ENCODE data around the gene PRKAR1A.
A peak's percentile ranks its signal among the peaks of the same experiment; 100 is the strongest.
"Not testable (repeated sequence)": the region's sequence is repeated elsewhere in the genome, so short reads cannot be mapped to it uniquely, and the experiment has no call there.

The PRKAR1A gene

DNA sequence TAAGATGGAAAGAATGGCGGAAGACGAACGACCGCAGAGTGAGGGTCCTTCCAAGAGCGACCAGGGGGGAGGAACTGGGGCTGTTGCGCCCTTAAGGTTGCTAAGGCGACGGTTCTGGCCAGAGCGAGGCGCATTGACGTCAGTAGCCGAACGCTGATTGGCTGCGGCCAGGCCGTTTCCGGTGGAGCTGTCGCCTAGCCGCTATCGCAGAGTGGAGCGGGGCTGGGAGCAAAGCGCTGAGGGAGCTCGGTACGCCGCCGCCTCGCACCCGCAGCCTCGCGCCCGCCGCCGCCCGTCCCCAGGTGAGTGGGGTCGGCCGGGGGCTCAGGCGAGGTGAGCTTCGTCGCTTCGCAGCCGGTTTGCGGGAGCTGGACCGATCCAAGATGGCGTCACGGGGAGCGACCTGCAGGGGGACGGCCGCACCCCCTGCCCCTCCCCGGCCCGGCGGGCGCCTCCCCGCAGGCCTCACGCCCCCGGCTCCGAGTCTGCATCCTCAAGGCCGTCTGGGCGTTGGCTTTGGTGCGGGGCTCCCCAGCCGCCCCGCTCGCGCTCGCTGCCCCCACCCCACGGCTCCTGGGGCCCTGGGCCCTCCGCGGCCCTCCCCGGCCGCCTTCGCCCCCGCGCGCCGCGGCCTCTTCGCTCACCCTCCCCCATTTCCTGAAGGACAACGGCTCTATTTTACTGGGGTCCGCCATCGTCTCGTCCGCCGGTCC, at the start of gene PRKAR1A:
Gene PRKAR1A (plus strand): TSS at position 184 of the 713 bp plus-strand sequence. CDS start 2,970 bp downstream, outside the sequence.
- DNase-seq (ENCODE audit: low read depth in 2 of 2) = peak; percentile 81 to 90

DNA sequence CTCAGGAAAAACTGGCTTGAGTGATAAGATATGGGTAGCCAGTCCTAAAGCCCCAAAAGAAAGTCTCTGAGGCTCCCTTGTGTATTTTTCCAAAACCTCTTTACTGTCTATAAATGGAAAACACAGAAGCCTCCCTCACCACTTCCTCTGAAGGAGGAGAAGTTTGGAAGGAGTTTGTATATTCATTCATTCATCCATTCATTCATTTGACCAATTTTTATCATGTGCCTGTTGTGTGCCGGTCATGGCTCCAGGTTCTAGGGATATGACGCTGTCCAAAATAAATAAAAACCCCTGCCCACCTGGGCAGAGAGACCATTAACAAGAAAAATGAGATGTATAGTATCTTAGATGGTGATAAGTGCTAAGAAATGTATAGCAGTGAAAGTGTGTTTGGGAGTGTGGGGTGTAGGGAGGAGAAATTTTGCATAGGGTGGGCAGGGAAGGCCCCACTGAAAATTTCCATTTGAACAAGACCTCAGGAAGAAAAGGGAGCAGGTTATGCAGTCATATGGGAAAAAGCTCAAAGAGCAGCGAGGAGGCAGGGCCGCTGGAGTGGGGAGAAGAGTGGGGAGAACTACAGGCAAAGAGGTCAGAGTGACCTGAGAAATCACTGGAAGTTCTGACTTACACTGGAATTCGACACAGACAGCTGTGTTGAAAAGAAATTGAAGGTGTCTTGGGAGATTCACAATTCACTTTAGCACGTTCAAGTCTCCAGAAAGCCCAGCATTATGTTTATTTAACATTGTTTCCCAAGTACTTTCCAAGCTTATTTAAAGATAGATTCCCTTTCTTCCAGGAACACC, 48.8 kb upstream of the PRKAR1A start:
- no peak for DNase-seq (ENCODE audit: low read depth in 2 of 2)

DNA sequence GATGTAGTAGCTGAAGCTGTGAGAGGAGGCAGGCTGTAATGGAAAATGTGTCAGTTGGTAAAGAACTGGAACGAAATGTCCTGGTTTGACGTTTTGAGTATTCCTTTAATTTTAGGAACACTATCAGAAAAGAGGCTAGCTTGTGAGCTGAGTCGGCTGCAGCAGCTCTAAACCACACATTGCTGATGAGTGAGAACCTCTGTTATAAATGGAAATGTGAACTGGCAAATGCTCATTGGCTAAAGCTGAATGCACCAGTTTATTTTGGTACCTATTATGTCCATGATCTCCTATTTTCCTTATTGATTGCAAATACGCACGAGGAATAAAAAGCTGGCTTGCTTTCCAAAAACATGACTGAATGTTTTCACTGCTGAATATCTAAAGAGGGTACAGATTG, 43.9 kb upstream of the PRKAR1A start:
- DNase-seq (ENCODE audit: low read depth in 2 of 2) = no peak

DNA sequence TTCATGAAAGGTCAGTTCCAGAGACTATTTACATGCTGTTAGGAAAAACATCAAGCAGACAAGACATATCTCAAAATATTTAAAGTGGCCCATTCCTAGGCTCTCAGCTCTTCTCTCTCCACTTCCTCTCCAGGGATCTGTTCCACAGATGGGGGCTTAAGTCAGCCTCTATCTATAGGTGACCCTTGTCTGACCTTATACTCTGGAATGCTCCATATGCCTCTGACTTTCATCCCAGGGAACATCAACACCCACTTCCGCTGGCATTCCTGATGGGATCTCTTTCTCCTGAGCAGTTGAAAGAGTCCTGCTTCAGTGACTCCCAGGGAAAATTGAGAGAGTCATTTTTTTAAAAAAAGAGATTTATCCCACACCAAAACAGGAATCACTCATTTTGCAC, 43.4 kb upstream of the PRKAR1A start:
- DNase-seq (ENCODE audit: low read depth in 2 of 2) = no peak

DNA sequence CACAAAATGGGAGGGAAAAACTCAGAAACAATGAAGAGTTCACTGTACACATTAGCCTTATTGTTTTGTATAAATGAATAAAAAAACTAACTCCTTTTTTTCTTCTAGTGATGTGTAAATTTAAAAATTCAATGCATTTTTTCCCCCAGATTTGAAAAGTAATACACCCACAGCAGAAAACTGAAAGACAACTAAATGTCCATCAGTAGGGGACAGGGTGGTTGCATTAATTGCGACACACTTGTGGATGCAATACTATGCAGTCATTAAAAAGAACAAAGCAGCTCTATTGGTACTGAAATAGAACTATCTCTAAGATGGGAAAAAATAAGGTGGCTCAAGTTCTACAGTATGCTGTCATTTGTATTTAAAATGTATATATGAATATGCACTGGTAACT, 41.3 kb upstream of the PRKAR1A start:
- DNase-seq (ENCODE audit: low read depth in 2 of 2) = no peak

DNA sequence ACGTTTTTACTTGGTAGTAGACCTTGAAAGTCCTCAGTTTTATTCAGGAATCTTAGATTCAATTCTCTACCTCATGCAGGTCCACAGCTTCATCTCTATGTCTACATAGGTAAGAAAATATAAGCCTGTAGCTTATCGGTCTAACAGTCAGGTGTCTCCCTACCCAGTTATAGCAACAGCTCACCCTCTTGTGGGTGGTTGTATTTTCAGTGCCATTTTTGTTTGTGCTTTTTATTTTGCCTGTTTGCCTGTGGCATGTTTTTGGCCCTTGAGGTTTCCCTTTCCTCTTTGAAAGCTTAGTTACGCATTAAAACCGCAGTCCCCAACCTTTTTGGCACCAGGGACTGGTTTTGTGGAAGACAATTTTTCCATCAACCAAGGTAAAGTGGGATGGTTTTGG, 31.3 kb upstream of the PRKAR1A start:
- DNase-seq (ENCODE audit: low read depth in 2 of 2) = no peak

DNA sequence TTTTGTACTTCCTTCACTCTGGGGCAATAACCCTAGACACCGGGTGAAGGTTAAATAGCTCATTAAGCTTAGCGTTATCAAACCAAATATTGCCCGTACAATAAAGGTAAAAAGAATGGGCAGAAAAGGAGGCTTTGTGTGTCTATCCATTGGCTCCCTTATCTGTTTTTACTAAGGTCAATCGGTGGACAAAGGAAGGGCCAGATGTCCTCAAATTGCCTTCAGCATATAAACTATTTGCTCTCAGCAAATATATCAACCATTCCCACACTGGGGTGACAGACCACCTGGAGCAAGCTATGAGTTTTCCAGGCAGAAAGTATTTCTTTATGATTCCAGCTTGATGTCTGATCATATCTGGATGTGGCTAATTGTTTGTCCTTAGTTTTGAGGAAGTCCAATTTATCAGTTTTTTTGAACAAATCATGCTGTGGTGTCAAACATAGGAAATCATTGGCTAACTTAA, 29.6 kb upstream of the PRKAR1A start:
- DNase-seq (ENCODE audit: low read depth in 2 of 2) = no peak

DNA sequence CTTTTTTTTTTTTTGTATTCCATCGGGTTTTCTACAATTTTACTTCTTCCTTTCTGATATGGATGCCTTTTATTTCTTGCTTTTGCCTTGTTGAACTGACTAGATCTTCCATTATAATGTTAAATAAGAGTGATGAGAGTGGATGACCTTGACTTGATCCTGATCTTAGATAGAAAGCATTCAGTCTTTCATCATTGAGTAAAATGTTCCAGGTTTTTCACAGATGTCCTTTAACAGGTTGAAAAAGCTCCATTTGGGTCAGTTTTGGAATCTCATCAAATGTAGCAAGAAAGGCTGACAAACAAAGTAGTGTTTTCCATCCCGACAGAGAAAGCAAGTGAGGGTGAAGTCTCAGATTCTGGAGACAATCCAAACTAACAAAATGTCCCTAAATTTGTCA, 27.8 kb upstream of the PRKAR1A start:
- no peak for DNase-seq (ENCODE audit: low read depth in 2 of 2)

DNA sequence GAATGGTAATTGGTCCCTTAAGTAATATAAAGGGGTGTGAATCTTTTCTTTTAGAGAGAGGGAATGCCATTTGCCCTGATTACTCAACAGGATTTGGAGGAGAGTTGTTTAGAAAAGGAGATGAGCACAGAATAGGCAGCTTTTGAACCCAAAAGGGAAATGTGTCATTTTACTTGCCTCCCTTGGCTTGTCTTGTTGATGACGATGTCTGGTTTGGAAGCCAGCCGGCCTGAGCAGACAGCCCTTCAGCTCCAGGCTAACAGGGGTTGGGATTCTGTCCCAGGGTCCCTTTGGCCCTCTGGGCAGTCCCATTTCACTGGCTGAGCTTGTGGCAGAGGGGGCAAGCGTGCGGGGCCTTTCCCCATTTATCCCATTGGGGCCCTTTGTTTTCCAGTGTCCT, 22.3 kb upstream of the PRKAR1A start:
- DNase-seq (ENCODE audit: low read depth in 2 of 2) = no peak

DNA sequence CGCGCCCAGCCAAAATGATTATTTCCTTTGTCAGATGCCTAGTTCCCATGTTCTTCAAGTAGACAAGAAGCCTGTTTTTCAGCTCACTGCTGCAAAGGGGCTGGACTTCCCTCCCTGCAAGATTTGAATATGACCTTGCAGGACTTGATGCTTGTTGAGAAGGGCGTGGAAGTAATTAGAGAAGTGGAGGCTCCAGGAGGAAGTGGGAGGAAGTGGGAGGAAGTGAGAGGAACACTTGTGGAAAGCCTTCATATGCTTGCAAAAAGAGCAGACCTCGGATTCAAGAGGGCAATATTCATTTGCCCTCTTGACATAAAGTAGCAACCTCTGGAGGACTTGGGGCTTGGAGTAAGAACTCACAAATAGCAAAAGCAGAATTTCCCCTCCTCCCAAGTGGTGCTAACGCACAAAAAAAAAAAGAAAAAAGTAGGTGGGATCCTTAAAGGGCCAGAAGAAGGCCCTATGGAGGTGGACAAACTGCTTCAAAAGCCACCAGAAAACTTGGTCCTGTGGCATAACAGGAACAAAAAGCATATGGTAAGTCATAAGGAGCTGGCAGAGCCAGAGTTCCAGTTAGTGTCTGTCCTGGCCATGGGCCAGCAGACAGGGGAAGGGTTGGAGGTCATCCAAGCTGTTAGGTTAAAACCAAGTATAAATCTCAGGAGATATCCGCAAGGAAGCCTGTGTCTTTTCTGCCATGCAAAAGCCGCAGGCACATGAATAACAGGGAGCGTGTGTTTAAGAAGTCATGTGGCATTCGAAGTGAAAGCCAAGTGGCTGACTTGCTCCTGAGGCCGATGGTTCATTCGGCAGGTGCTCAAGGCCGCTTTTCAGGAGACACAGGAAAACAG, 20.6 kb upstream of the PRKAR1A start:
- no peak for DNase-seq (ENCODE audit: low read depth in 2 of 2)

DNA sequence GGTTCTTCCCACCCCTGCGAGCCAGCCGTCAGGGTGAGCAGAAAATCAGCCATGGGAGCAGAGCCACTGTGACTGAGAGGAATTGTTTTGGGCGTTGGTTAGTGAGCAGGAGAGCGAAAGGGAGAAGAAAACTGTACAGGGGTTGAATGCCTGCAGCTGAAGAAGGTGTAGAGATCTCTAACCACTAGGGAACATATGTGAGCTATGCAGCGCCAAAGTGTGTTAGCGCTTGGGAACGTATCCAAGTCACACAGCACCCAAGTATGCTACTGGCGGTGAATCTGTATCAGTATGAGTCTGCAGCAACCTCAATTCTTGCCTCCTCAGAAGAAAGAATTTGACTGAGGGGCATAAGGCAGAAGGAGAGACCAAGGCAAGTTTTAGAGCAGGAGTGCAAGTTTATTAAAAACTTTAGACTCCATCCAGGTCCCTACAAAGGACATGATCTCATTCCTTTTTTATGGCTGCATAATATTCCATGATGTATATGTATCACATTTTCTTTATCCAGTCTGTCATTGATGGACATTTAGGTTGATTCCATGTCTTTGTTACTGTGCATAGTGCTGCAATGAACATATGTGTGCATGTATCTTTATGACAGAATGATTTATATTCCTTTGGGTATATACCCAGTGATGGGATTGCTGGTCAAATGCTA, 19.7 kb upstream of the PRKAR1A start:
- not testable (repeated sequence) for DNase-seq (ENCODE audit: low read depth in 2 of 2)

DNA sequence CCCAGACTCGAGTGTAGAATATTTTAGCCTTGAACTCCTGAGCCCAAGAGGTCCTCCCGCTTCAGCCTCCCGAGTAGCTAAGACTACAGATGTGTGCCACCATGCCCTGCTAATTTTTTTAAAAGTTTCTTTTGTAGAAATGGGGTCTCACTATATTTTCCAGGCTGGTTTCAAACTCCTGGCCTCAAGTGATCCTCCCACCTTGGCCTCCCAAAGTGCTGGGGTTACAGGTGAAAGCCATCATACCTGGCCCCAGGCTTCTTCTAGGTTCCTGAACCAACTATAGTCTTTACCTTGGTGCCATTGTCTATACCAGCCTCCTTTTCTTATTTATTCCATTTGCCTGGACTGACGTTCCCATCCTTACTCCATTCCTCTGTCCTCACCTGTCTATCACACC, 17.1 kb upstream of the PRKAR1A start:
- no peak for DNase-seq (ENCODE audit: low read depth in 2 of 2)

DNA sequence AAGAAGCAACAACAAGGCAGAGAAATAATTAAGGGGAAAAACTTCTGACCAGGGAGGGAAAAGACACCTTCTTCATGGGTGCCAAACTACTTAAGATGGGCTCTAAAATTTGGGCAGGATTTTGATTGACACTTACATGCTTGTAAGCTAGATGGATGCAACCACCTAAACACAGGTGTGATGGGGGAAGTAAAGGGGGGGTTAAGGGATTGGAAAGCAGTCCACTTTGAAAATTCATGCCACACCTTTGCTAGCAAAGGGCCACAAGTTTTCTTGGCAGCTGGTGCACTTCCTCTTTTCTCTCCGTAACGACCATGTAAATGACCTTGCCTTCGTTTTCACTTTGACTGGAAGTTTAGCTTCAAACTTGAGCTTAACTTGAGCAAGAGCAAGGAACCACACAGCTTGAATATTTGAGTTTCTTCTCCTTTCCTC, 14.3 kb upstream of the PRKAR1A start:
- DNase-seq (ENCODE audit: low read depth in 2 of 2) = no peak

DNA sequence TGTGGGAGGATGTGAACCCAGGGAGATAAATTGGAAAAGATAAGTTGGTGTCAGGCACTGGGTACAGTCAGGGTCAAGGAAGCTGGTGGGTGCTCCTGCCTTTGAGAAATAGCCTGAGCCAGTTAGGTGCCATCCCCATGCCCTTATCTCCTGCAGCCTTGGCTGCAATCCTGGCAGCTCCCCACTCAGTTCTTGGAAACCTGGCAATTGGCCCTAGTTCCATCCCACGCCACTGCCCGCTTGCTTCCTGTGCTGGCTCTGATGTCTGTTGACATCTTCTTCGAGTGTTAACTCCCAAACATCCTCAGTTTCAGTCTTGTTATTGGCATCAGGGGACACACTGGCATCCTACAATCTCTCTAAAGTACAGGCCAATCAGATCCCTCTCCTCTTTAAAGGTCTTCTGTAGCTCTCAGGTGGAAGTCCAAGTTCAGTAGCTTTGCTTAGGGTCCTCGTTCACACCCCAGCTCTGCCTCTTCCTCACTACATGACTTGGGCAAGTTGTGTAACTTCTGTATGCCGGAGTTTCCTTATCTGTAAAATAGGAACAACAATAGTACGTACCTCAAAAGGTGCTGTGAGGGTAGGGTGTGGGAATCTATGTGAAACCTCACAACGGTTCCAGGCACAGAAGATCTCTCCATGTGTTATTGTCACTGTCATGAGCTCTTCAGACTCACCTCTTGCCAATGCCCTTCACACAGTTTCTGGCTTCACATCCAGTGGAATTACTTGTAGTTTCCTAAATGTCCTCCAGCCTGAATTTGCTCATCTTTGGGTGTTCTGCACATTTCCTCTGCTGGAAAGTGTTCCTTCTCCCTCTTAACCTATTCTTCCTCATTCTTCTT, 13.5 kb upstream of the PRKAR1A start:
- no peak for DNase-seq (ENCODE audit: low read depth in 2 of 2)

DNA sequence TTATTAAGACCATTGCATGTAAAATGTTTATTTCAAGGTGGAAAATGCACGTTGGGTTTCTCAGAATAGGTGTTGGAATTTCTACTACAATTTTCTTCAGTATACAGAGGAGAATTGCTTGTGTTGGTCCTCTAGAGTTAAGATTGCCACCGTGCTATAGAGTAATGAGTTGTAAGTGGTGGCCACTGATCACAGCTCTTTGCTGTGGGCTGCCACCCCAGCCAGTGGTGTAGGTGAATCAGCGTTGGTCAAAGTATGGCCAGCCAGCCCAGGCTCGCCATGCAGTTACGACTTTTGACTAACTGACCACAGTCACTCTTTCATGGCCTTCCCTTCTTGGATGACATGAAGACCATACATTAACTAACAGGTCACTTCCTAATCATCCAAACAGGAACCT, 12.6 kb upstream of the PRKAR1A start:
- no peak for DNase-seq (ENCODE audit: low read depth in 2 of 2)

DNA sequence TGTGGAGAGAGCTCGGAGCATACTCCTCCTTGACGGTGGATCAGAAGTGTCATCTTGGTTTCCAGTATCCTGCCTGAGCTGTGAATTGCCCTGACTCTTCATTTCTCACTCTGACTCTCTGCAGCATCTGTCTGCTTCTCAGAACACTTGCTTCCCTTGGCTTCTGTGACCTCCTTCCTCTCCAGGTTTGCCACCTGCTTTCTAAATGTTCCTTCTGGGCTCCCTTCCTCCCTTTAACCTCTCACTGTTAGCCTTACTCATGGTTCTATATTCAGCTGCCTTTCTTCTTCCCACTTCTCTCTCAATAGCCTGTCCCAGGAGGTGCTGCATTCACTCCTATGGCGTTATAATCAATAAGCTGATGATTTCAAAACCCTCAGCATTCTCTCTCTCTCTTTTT, 11.2 kb upstream of the PRKAR1A start:
- no peak for DNase-seq (ENCODE audit: low read depth in 2 of 2)

DNA sequence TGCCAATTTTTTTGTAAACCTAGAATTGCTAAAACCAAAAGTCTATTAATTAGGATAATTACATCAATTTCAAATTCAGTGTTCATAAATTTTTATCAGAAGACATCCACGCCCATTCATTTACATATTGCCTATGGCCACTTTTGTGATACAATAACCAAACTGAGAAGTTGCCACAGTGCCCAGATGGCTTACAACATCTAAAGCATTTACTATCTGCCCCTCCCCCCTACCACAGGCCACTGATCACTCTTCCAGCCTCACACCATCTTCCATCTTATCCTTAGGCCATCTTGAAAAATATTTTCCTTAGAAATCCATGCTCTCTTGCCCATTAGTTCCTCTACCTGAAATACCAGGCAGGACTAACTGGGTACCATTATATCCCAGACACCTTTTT, 6.3 kb upstream of the PRKAR1A start:
- DNase-seq (ENCODE audit: low read depth in 2 of 2) = no peak

DNA sequence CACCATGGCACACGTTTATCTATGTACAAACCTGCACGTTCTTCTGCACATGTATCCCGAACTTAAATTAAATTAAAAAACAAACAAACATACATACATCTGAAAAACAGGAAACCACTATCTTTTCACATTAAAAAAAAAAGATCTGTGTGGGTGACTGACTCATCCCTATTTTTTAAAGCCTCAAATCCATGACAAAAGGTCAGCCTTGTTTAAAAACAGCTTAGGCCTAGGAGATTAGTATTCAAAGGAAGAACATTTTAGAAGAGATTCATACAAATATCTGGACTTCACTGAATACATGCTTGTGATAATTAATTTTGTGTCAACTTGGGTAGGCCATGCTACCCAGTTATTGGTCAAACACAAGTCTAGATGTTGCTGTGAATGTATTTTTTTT, 4.7 kb upstream of the PRKAR1A start:
- no peak for DNase-seq (ENCODE audit: low read depth in 2 of 2)

DNA sequence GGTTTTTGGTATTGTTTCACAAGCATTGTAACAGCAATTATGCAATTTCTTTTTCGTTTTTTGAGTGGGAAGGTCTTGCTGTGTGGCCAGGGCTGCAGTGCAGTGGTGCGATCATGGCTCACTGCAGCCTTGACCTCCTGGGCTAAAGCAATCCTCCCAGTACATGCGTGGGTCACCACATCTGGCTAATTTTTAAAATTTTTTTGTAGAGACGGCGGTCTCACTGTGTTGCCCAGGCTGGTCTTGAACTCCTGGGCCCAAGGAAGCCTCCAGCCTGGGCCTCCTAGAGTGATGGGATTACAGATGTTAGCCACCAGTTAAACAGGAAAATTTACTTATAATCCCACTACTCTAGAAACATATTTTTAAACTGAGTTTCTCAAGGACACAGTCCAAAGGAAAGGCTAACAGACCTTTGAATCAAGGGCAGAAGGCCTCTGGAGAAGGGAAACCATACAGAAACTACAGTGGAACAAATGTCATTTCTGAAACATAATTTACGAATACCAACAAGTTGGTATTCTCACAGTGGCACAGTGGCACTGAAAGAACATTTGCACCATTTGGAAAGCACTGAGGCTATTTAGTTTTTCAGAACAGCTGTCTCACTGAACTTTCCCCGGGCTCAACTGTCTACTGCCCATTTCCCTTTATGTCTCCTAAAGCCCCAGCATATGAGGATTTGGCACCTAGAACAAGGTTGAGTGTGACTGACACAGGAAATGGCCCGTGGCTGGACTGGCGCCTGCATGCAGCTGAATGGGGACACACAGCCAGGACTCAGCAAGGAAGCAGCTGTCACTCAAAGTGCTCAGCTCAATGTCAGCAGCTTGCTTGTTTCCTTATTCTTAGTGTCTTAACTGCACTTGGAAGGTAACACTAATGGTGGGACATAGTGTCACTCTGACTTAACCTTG, 2.8 kb upstream of the PRKAR1A start:
- DNase-seq (ENCODE audit: low read depth in 2 of 2) = no peak

DNA sequence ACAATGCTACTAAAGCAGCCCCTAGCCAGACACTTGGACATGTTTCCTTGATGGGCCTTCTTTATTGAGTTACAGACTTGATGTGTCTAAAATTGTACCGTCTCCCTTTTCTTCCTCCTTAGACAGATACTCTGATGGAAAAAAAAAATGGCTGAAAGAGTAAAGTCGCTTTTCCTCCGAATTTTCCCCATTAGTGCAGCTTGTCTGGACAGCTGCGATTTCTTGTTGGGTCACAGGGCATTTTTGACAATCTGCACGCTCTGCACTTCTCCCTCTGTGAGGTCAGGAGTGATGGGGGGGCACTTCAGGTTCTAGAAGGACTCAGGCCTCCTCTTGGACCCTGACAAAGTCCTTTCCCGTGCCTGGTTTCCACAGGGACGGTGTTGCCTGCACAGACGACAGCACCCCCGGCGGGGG, 968 bp upstream of the PRKAR1A start:
- DNase-seq (ENCODE audit: low read depth in 2 of 2) = no peak

Measured in stimulated activated CD4-positive, alpha-beta T cell treated with anti-CD3 and anti-CD28 coated beads, Interleukin-4, amount 100 ng/mL, for 48 hours (primary cell).